ENCODE results near the gene NSRP1. TPM values are rescaled to one million over a fixed set of nuclear protein-coding genes. Genes with fewer than 3 reads are reported as not detected.

The NSRP1 gene
- total and polyA plus RNA-seq, 2 of the 13 experiments (the other 11 are each of a cell fraction or from before 2014, with no cell fraction given): 7.0 to 14.3 TPM

- ATAC-seq (peak; percentile 98), DNase-seq (ENCODE audit: low spot score) (peak; percentile 88), FAIRE-seq (peak; percentile 94)
- no peaks in the 10 kb centered on the region for H3K36me3 ChIP-seq (replicated peaks in 1 of 2; ENCODE audit: control insufficient read depth in 1 of 2, insufficient read depth in 2 of 2, low read length in 2 of 2)
- H4K20me1 ChIP-seq (ENCODE audit: insufficient read depth, low read length): no peaks in the 10 kb centered on the region
- intact Hi-C loops (cut with micrococcal nuclease; ENCODE audit: unreplicated experiment) (loop anchor here (1.0 to 2.0 kb wide), 3 partner anchors 24 to 232 kb away; no protein-coding TSS in a partner anchor), in situ Hi-C loops (cut with HindIII; ENCODE audit: extremely low pct_ligation_motif_present, low pct_unique_long_range_greater_than_20kb) (no loop called here)
- peak overlapping the region; percentile 59 for H3K27ac ChIP-seq (ENCODE audit: extremely low read length, insufficient read depth, low read length)
- ChIA-PET CTCF (ENCODE audit: low intra/inter-chr PET ratio, low total read pairs) (interaction anchor here (0.6 to 2.1 kb wide), 5 partner anchors 20 to 232 kb away, joined by 3 to 15 read pairs (median 4); no protein-coding TSS in a partner anchor), POLR2A (interaction anchor here (0.6 to 2.0 kb wide), 16 partner anchors 9 to 603 kb away, joined by 3 to 13 read pairs (median 4); partner anchors contain the start of genes BLMH, GOSR1 and NSRP1)
- H2AFZ ChIP-seq (ENCODE audit: low read length): no peak overlapping the region
- 0 out of 5 replicates have a peak, but pooled peaks cover 0 to 1% of the 10 kb centered on the region in 2 experiments for H3K27me3 ChIP-seq (ENCODE audit: control insufficient read depth in 1 of 2, insufficient read depth in 2 of 2, low read length in 2 of 2)
- no TSS peak for BruUV-seq (replicated peaks)
- H3K79me2 ChIP-seq (ENCODE audit: insufficient read depth, low read length): no peaks in the 10 kb centered on the region
- H3K4me3 ChIP-seq (replicated peaks in 1 of 3; ENCODE audit: insufficient read depth in 1 of 3, low read depth in 2 of 3, low read length in 3 of 3): peak overlapping the region; percentile 4 to 56 (median 37)
- 2% methylated on average over 29 of the region's 29 CpGs for WGBS (ENCODE audit: low lambda C conversion rate)
- H3K4me2 ChIP-seq (ENCODE audit: low read depth, low read length): peak overlapping the region; percentile 73
- peak overlapping the region; percentile 41 for H3K9ac ChIP-seq (ENCODE audit: insufficient read depth, low read depth, low read length)
- H3K9me3 ChIP-seq (ENCODE audit: low read length): no peaks in the 10 kb centered on the region
- peaks cover 21% of the 10 kb centered on the region for H3K4me1 ChIP-seq (ENCODE audit: insufficient read depth, low read length)
- no peak for TF ChIP-seq ZNF101 (CRISPR knock-in tag; IDR thresholded peaks at IDR 0.05; ENCODE audit: borderline replicate concordance, low read depth)
- no peak; the same call in 1 of the 2 replicates for TF ChIP-seq ZNF124 (CRISPR knock-in tag; IDR thresholded peaks at IDR 0.05)
- peak; percentile 80 for TF ChIP-seq ARNTL (CRISPR knock-in tag; IDR thresholded peaks at IDR 0.05)
- peak; percentile 18; the same call in 1 of the 2 replicates for TF ChIP-seq SMAD3 (CRISPR knock-in tag; IDR thresholded peaks at IDR 0.05)
- no peak for TF ChIP-seq KIAA2018 (CRISPR knock-in tag; IDR thresholded peaks at IDR 0.05; ENCODE audit: borderline replicate concordance)
- no peak for TF ChIP-seq HOXA5 (CRISPR knock-in tag; IDR thresholded peaks at IDR 0.05)
- TF ChIP-seq ZNF609 (CRISPR knock-in tag; IDR thresholded peaks at IDR 0.05; ENCODE audit: borderline replicate concordance): no peak
Measured at GRCh38 chr17:30104575-30105339, 11.9 kb upstream of the NSRP1 start.

Data from HepG2 (cell line).